ENCODE results near the gene ZCCHC3. TPM values are rescaled to one million over a fixed set of nuclear protein-coding genes. Genes with fewer than 3 reads are reported as not detected.

The ZCCHC3 gene
- total RNA-seq, 1 donor from 2014 or later: 25.9 TPM

- no peak within 1 kb of the TSS for H3K4me3 Mint-ChIP-seq
- no peaks in the 10 kb centered on the region for H3K9me3 Mint-ChIP-seq
- intact Hi-C loops (cut with micrococcal nuclease): loop anchor here (1.0 kb wide), 3 partner anchors 8 to 34 kb away; no protein-coding TSS in a partner anchor
- peaks cover 3% of the 10 kb centered on the region for H3K36me3 Mint-ChIP-seq (ENCODE audit: low read depth)
- H3K27me3 Mint-ChIP-seq (ENCODE audit: insufficient read depth): no peaks in the 10 kb centered on the region
- peak within 1 kb of the TSS; percentile 74 for H3K27ac Mint-ChIP-seq
- DNase-seq (ENCODE audit: low spot score): peak; percentile 81
- H3K4me1 Mint-ChIP-seq (ENCODE audit: low read depth): peaks cover 29% of the 10 kb centered on the region
Observed at GRCh38 chr20:290084-290831, 7.1 kb upstream of the ZCCHC3 start, which contains the start of gene C20orf96. Gene C20orf96, minus strand, starts transcription at chr20:290750. Its CDS starts 140 bp downstream, at chr20:290610.

GRCh38 chr20:294602-295001 is 2.8 kb upstream of the ZCCHC3 start:
- DNase-seq (ENCODE audit: low spot score): no peak
- intact Hi-C loops (cut with micrococcal nuclease): loop anchor here (5.0 kb wide), 3 partner anchors 168 to 1808 kb away; partner anchors contain the start of genes CSNK2A1, STK35 and TBC1D20
- Mint-ChIP-seq H3K4me1 (ENCODE audit: low read depth) (peaks cover 32% of the 10 kb centered on the region), H3K27ac (no peak overlapping the region), H3K9me3 (no peaks in the 10 kb centered on the region), H3K4me3 (no peak overlapping the region), H3K36me3 (ENCODE audit: low read depth) (peaks cover 15% of the 10 kb centered on the region), H3K27me3 (ENCODE audit: insufficient read depth) (no peaks in the 10 kb centered on the region)

GRCh38 chr20:295804-296203 is 1.6 kb upstream of the ZCCHC3 start:
- Mint-ChIP-seq H3K27me3 (ENCODE audit: insufficient read depth) (no peaks in the 10 kb centered on the region), H3K27ac (peak overlapping the region; percentile 72), H3K9me3 (no peaks in the 10 kb centered on the region), H3K36me3 (ENCODE audit: low read depth) (peaks cover 23% of the 10 kb centered on the region), H3K4me1 (ENCODE audit: low read depth) (peaks cover 37% of the 10 kb centered on the region), H3K4me3 (peak overlapping the region; percentile 78)
- no peak for DNase-seq (ENCODE audit: low spot score)
- intact Hi-C loops (cut with micrococcal nuclease): loop anchor here (5.0 kb wide), 3 partner anchors 166 to 1806 kb away; partner anchors contain the start of genes CSNK2A1, STK35 and TBC1D20

GRCh38 chr20:297925-298775 is 780 bp downstream of the ZCCHC3 start:
- H3K27me3 Mint-ChIP-seq (ENCODE audit: insufficient read depth): no peaks in the 10 kb centered on the region
- peaks cover 27% of the 10 kb centered on the region for H3K36me3 Mint-ChIP-seq (ENCODE audit: low read depth)
- H3K9me3 Mint-ChIP-seq: no peaks in the 10 kb centered on the region
- intact Hi-C loops (cut with micrococcal nuclease): loop anchor here (1.0 to 5.0 kb wide), 10 partner anchors 8 to 1804 kb away; partner anchors contain the start of genes C20orf96, CSNK2A1, SOX12 and STK35
- H3K4me1 Mint-ChIP-seq (ENCODE audit: low read depth): peaks cover 59% of the 10 kb centered on the region
- H3K27ac Mint-ChIP-seq: peak overlapping the region; percentile 99
- peak overlapping the region; percentile 99 for H3K4me3 Mint-ChIP-seq
- DNase-seq (ENCODE audit: low spot score): peak; percentile 30

GRCh38 chr20:298776-299391 is 1.5 kb downstream of the ZCCHC3 start:
- peak overlapping the region; percentile 99 for H3K4me3 Mint-ChIP-seq
- peaks cover 61% of the 10 kb centered on the region for H3K4me1 Mint-ChIP-seq (ENCODE audit: low read depth)
- H3K27ac Mint-ChIP-seq: peak overlapping the region; percentile 99
- no peaks in the 10 kb centered on the region for H3K9me3 Mint-ChIP-seq
- H3K36me3 Mint-ChIP-seq (ENCODE audit: low read depth): peaks cover 27% of the 10 kb centered on the region
- intact Hi-C loops (cut with micrococcal nuclease): loop anchor here (1.0 to 5.0 kb wide), 4 partner anchors 9 to 1803 kb away; partner anchors contain the start of genes C20orf96, CSNK2A1, STK35 and TBC1D20
- DNase-seq (ENCODE audit: low spot score): no peak
- no peaks in the 10 kb centered on the region for H3K27me3 Mint-ChIP-seq (ENCODE audit: insufficient read depth)

GRCh38 chr20:300345-300990 is 3.1 kb downstream of the ZCCHC3 start:
- H3K27ac Mint-ChIP-seq: no peak overlapping the region
- no peaks in the 10 kb centered on the region for H3K9me3 Mint-ChIP-seq
- intact Hi-C loops (cut with micrococcal nuclease): no loop called here
- peak overlapping the region; percentile 99 for H3K4me3 Mint-ChIP-seq
- DNase-seq (ENCODE audit: low spot score): no peak
- peaks cover 57% of the 10 kb centered on the region for H3K4me1 Mint-ChIP-seq (ENCODE audit: low read depth)
- peaks cover 27% of the 10 kb centered on the region for H3K36me3 Mint-ChIP-seq (ENCODE audit: low read depth)
- no peaks in the 10 kb centered on the region for H3K27me3 Mint-ChIP-seq (ENCODE audit: insufficient read depth)

- intact Hi-C loops (cut with micrococcal nuclease): loop anchor here (2.0 kb wide), 1 partner anchor 63 kb away; no protein-coding TSS in a partner anchor
- Mint-ChIP-seq H3K9me3 (no peaks in the 10 kb centered on the region), H3K4me3 (peak overlapping the region; percentile 8), H3K4me1 (ENCODE audit: low read depth) (peaks cover 49% of the 10 kb centered on the region), H3K36me3 (ENCODE audit: low read depth) (peaks cover 27% of the 10 kb centered on the region), H3K27ac (peak overlapping the region; percentile 25), H3K27me3 (ENCODE audit: insufficient read depth) (no peaks in the 10 kb centered on the region)
- no peak for DNase-seq (ENCODE audit: low spot score)
Observed at GRCh38 chr20:301886-302848, 4.8 kb downstream of the ZCCHC3 start.

- H3K36me3 Mint-ChIP-seq (ENCODE audit: low read depth): peaks cover 5% of the 10 kb centered on the region
- H3K4me3 Mint-ChIP-seq: no peak overlapping the region
- intact Hi-C loops (cut with micrococcal nuclease): no loop called here
- no peaks in the 10 kb centered on the region for H3K9me3 Mint-ChIP-seq
- DNase-seq (ENCODE audit: low spot score): no peak
- H3K27me3 Mint-ChIP-seq (ENCODE audit: insufficient read depth): no peaks in the 10 kb centered on the region
- no peak overlapping the region for H3K27ac Mint-ChIP-seq
- peaks cover 38% of the 10 kb centered on the region for H3K4me1 Mint-ChIP-seq (ENCODE audit: low read depth)
Observed at GRCh38 chr20:305745-306144, 8.4 kb downstream of the ZCCHC3 start.

GRCh38 chr20:308427-309038 is 11.2 kb downstream of the ZCCHC3 start:
- no peak for DNase-seq (ENCODE audit: low spot score)
- peaks cover 20% of the 10 kb centered on the region for H3K4me1 Mint-ChIP-seq (ENCODE audit: low read depth)
- H3K4me3 Mint-ChIP-seq: no peak overlapping the region
- H3K27ac Mint-ChIP-seq: no peak overlapping the region
- peaks cover 3% of the 10 kb centered on the region for H3K27me3 Mint-ChIP-seq (ENCODE audit: insufficient read depth)
- intact Hi-C loops (cut with micrococcal nuclease): no loop called here
- no peaks in the 10 kb centered on the region for H3K36me3 Mint-ChIP-seq (ENCODE audit: low read depth)
- no peaks in the 10 kb centered on the region for H3K9me3 Mint-ChIP-seq

GRCh38 chr20:309306-309840 is 12.0 kb downstream of the ZCCHC3 start:
- Mint-ChIP-seq H3K4me3 (peak overlapping the region; percentile 31), H3K36me3 (ENCODE audit: low read depth) (no peaks in the 10 kb centered on the region), H3K4me1 (ENCODE audit: low read depth) (peaks cover 20% of the 10 kb centered on the region), H3K9me3 (no peaks in the 10 kb centered on the region), H3K27ac (peak overlapping the region; percentile 15), H3K27me3 (ENCODE audit: insufficient read depth) (peaks cover 3% of the 10 kb centered on the region)
- no peak for DNase-seq (ENCODE audit: low spot score)
- intact Hi-C loops (cut with micrococcal nuclease): no loop called here
